Fibroblast of lung (primary cell): ENCODE results near the gene TESK2.

Experiments
- CTCF ChIP-seq, 2 donors: IDR thresholded peaks in 1 of 2; conservative IDR thresholded peaks in 1 of 2; 1 replicate in 1 of 2; 2 replicates in 1 of 2; pipeline ENCODE4 v1.5.1; 2011 to 2012; ENCODE audit warnings: low read length in 2 of 2, control low read depth in 1 of 2, inconsistent platforms in 1 of 2, low read depth in 1 of 2, mild to moderate bottlenecking in 1 of 2
- EZH2 ChIP-seq: IDR thresholded peaks from 2 replicates; pipeline ENCODE4 v1.5.1; 2012; ENCODE audit warnings: low read length, control low read depth, mild to moderate bottlenecking; ENCODE audit errors: missing control alignments

- TF ChIP-seq CTCF (conservative IDR thresholded peaks at IDR 0.05 in 1 of 2, IDR thresholded peaks at IDR 0.05 in 1 of 2; ENCODE audit: low read depth in 1 of 2, low read length in 2 of 2) = no peak
- TF ChIP-seq EZH2 = no peak
Measured at GRCh38 chr1:45400049-45400448, 90.9 kb downstream of the TESK2 start.
